Left renal pelvis (tissue), 4 donors: ENCODE measurements around the gene VEGFB. TPM values are rescaled to one million over a fixed set of nuclear protein-coding genes. Genes with fewer than 3 reads are reported as not detected.

Source experiments
- DNase-seq, 4 donors: peaks; one replicate each; pipeline ENCODE4 v3.0.0-alpha.2; 2013; ENCODE audit warnings: low read depth in 4 of 4, low spot score in 3 of 4
- polyA plus RNA-seq, 4 donors: library from polyadenylated mRNA; unstranded; fragments of 120-200 nt; gene quantifications; one replicate each; pipeline ENCODE4 v1.2.1, GENCODE V29; 2013; ENCODE audit not compliant: insufficient read length in 4 of 4

VEGFB gene, protein sequence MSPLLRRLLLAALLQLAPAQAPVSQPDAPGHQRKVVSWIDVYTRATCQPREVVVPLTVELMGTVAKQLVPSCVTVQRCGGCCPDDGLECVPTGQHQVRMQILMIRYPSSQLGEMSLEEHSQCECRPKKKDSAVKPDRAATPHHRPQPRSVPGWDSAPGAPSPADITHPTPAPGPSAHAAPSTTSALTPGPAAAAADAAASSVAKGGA
- polyA plus RNA-seq: 100 to 1,000 TPM in 2 of 4 donors, 10 to 100 TPM in 2; 82.6 to 115 (median 99.9) TPM

- no peak for DNase-seq
Observed at GRCh38 chr11:64233913-64234586, at the start of gene VEGFB. VEGFB (plus strand) TSS chr11:64234584; CDS start chr11:64234834, 250 bp downstream.

DNA sequence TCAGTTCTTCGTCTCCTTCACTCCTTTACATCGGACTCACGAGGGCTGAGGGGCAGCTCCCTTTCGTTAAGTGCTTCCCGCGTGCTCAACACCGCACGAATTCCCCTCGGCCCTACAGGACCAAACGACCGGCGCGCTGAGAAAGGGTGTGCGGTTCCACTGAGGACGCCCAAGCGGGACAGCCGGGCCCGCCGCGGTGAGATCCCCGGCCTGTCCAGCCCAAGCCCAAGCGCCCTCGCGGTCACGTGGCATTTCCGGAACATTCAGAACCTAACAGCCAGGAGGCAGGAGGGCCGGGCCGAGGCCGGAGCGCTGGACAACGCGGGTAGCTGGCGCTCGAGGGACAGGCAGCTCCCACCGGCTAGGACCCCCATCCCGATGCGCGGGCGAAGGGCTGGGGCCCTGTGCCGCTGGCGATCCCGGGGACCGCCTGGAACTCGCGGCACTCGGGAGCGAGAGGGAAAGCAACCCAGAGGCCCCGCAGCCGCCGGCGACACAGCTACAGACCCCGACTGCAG, 49.1 kb upstream of the VEGFB start:
- peak in 2 of 4 donors; percentile 16 to 72 for DNase-seq

GRCh38 chr11:64185693-64186491, 48.5 kb upstream of the VEGFB start, which contains the start of gene STIP1:
STIP1 (plus strand) TSS chr11:64186171; CDS start chr11:64186262, 91 bp downstream.
- DNase-seq: peak; percentile 99 to 100 (median 100)

- no peak for DNase-seq
Observed at GRCh38 chr11:64186492-64187165, 47.8 kb upstream of the VEGFB start.

- DNase-seq: no peak
Observed at GRCh38 chr11:64192434-64192833, 42.0 kb upstream of the VEGFB start.

DNA sequence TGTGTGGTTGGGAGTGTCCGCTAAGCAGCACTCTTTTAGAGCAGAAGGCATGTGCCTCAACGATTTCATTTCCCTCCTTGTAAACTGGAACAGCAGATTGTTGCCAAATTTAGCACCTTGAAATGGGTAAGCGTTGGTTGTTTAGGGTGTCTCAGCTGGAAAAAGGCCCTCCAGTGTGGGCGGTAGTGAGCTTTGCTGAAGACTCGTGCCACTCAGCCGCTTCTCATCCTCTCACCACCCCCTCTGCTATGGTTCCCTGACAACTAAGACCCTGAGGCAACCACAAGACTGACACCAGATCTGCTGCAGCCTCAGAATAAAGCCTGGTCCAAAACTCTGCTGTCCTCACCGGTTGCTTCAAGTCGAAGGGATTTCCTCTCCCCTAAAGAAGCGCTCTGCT, 37.8 kb upstream of the VEGFB start:
- no peak for DNase-seq

GRCh38 chr11:64198511-64198910, 35.9 kb upstream of the VEGFB start:
- no peak for DNase-seq

GRCh38 chr11:64201543-64201942, 32.8 kb upstream of the VEGFB start:
- DNase-seq: no peak

DNA sequence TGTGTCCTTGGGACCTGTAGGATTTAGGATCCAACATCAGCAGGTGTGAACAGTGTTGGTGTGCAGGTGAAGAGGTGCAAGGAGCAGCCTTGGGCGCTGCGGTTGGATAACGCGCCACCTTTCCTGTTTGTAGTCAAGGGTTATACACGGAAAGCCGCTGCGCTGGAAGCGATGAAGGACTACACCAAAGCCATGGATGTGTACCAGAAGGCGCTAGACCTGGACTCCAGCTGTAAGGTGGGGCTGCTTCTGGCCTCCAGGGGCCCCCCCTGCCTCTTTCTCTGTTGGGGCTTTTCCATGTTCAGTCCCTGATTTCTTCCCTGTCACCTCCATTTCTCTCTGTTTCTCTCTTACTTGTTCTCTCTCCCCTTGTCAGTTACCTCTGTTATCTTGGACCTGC, 31.4 kb upstream of the VEGFB start:
- DNase-seq: no peak

DNA sequence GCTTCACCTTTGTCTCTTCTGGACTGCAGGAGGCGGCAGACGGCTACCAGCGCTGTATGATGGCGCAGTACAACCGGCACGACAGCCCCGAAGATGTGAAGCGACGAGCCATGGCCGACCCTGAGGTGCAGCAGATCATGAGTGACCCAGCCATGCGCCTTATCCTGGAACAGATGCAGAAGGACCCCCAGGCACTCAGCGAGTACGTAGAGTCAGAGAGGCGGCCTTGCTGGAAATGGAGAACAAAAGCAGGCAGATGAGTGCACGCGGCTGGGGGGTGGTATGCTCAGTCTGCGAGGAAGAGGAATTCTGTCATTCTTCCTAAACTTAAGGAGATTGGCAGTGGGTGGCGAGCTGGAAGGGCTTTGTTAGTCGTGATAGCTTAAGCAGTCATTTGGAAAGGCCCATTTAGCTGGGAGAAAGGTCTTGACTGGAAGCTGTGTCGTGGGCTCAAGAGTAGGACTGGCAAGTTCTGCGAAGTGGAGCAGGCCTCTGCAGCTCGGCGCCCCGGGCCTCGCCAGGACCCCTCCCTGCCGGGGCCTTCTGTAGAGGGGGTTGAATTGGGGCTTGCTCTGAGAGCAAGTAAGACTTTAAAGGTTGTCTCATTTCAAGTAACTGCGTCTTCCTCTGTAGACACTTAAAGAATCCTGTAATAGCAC, 30.8 kb upstream of the VEGFB start:
- no peak for DNase-seq

DNA sequence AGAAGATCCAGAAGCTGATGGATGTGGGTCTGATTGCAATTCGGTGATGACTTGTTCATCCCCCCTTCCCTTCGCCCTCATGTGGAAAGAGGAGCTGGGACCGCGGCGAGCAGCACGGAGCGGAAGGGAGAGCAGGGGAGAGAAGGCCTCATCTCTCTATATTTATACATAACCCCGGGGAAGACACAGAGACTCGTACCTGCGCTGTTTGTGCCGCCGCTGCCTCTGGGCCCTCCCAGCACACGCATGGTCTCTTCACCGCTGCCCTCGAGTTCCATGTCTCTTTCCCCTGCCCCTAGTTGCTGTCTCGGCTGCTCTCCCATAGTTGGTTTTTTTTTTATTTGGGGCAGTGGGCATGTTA, 30.3 kb upstream of the VEGFB start:
- DNase-seq: no peak

DNA sequence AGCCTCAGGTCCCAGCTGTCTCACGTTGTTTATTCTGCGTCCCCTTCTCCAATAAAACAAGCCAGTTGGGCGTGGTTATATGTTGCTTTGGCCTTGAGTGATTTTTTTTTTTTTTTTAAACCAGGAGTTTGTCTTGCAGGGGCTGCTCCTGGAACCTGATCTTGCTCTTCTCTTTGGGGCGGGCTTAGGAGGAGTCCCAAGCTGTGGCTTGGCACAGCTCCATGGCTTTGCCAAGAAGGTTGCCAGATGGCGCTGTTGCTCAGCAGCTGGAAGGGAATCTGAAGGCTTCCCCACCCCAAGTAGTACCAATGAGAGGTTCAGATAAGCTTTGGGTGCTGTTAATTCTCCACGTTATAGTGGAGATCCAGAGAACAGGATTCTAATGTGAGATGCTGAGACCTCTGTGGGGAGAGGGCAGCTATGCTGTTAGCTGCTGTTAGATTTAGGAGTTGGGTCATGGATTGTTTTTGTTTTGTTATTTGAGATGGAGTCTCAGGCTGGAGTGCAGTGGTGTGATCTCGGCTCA, 29.9 kb upstream of the VEGFB start:
- peak; percentile 76 to 86 (median 76) for DNase-seq

GRCh38 chr11:64206457-64207255, 27.7 kb upstream of the VEGFB start, which contains the start of gene FERMT3:
FERMT3 (plus strand) TSS chr11:64206721; CDS start chr11:64207365, 644 bp downstream.
- DNase-seq: no peak

DNA sequence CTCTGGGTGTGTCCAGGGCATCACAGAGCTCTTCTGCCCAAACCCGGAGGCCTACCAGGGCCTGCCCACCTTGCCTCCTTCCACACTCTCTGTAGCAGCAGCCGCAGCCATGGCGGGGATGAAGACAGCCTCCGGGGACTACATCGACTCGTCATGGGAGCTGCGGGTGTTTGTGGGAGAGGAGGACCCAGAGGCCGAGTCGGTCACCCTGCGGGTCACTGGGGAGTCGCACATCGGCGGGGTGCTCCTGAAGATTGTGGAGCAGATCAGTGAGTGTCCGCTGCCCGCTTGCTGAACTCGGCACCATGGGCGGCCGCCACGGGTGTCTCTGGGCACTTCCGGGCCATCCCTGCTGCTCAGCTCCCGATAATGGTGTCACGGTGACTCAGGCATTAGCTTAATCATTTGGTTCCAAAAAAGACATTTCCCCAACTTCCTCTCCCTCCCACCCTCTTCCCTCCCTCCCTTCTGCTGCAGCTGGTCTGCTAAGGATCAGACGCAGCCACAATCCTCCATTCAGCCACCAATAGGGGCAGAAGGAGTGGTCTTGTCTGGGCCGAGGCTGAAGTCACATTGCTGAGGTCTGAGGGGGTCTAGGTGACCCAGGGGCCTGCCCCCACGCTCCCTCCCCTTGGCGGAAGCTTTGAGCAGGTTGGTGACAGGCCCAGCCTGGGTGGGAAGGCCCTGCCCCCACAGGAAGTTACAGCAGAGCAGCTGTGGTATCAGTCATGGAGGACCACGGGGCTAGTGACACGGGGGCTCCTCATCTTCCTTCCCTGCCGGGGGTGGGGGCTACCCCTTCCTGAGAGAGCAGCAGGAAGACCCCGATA, 26.9 kb upstream of the VEGFB start:
- no peak for DNase-seq

- no peak for DNase-seq
Observed at GRCh38 chr11:64208086-64208795, 26.1 kb upstream of the VEGFB start.

GRCh38 chr11:64208796-64209562, 25.4 kb upstream of the VEGFB start:
- no peak for DNase-seq

DNA sequence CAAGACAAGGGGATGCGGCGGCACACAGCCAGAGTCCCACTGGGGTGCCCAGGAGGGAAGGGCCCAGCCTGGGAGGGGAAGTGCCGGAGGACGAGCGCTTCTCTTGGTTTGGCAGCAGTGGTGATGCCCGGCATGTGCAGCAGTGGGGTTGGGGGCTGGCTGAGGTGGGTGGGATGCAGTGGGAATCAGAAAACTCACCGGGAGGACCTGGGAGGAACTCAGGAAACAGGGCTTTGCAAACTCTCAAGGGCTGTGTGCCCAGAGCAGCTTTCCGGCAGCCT, 24.9 kb upstream of the VEGFB start:
- DNase-seq: no peak
